WTC11 (cell line): ENCODE results near the gene WNT16. TPM values are rescaled to one million over a fixed set of nuclear protein-coding genes. Genes with fewer than 3 reads are reported as not detected.

Source experiments
- ATAC-seq: fragments of 200-7000 bp; cut with Tn5 transposase; 2 replicates; pipeline ENCODE4 v1.10.0; 2021; ENCODE audit warnings: mild to moderate bottlenecking, moderate library complexity
- CTCF ChIA-PET: fragments of 300-600 bp; sonication (Branson Sonifier 250); formaldehyde crosslinking; loops from one replicate; lab custom pipeline; 2021; ENCODE audit warnings: antibody characterized with exemption; lab: Charles Lee
- POLR2A ChIA-PET: fragments of 350-600 bp; sonication (Branson Sonifier 250); formaldehyde crosslinking; loops from one replicate; lab custom pipeline; 2021; ENCODE audit warnings: antibody characterized with exemption; lab: Charles Lee
- DNase-seq: peaks from one replicate; pipeline ENCODE4 v3.0.0; 2021; ENCODE audit warnings: low spot score
- H3K27ac Mint-ChIP-seq: 2 replicates; pipeline ENCODE4 v1.8.0; 2021; ENCODE audit warnings: mixed read lengths
- H3K27me3 Mint-ChIP-seq: 2 replicates; pipeline ENCODE4 v1.8.0; 2021; ENCODE audit warnings: low read depth, mild to moderate bottlenecking, moderate library complexity, mixed read lengths
- H3K36me3 Mint-ChIP-seq: 2 replicates; pipeline ENCODE4 v1.8.0; 2021; ENCODE audit warnings: mixed read lengths
- H3K4me1 Mint-ChIP-seq: 2 replicates; pipeline ENCODE4 v1.8.0; 2022; ENCODE audit warnings: mixed read lengths
- H3K4me3 Mint-ChIP-seq: 2 replicates; pipeline ENCODE4 v1.8.0; 2021; ENCODE audit warnings: mild to moderate bottlenecking, moderate library complexity, mixed read lengths
- H3K9me3 Mint-ChIP-seq: 2 replicates; pipeline ENCODE4 v1.8.0; 2021; ENCODE audit warnings: mixed read lengths
- ESRRA ChIP-seq: sonication (generic); formaldehyde crosslinking; IDR thresholded peaks from 2 replicates; pipeline ENCODE4 v1.8.1; 2022; ENCODE audit warnings: mild to moderate bottlenecking, missing genetic modification reagents, borderline replicate concordance
- FOXJ3 ChIP-seq: sonication (generic); formaldehyde crosslinking; IDR thresholded peaks from 2 replicates; pipeline ENCODE4 v1.9.0; 2021; ENCODE audit warnings: missing genetic modification reagents, mild to moderate bottlenecking, borderline replicate concordance
- FOXP1 ChIP-seq: sonication (generic); formaldehyde crosslinking; IDR thresholded peaks from 2 replicates; pipeline ENCODE4 v1.8.0; 2022; ENCODE audit warnings: missing genetic modification reagents, mild to moderate bottlenecking, moderate library complexity, borderline replicate concordance
- GABPB1 ChIP-seq: sonication (generic); formaldehyde crosslinking; IDR thresholded peaks from 2 replicates; pipeline ENCODE4 v1.8.1; 2023; ENCODE audit warnings: mild to moderate bottlenecking, missing genetic modification reagents
- GTF2I ChIP-seq: fragments of 250-450 bp; sonication (Bioruptor Pico); conservative IDR thresholded peaks from 2 replicates; pipeline ENCODE4 v1.4.0; 2021; ENCODE audit warnings: mild to moderate bottlenecking
- JAZF1 ChIP-seq: fragments of 250-450 bp; sonication (Bioruptor Pico); IDR thresholded peaks from 2 replicates; pipeline ENCODE4 v1.9.0; 2021; ENCODE audit warnings: moderate library complexity, mild to moderate bottlenecking, inconsistent platforms
- MAX ChIP-seq: sonication (generic); formaldehyde crosslinking; IDR thresholded peaks from 2 replicates; pipeline ENCODE4 v1.8.0; 2022; ENCODE audit warnings: mild to moderate bottlenecking, missing genetic modification reagents
- MYBL2 ChIP-seq: sonication (generic); formaldehyde crosslinking; IDR thresholded peaks from 2 replicates; pipeline ENCODE4 v1.8.1; 2023; ENCODE audit warnings: mild to moderate bottlenecking, moderate library complexity, missing genetic modification reagents
- NR3C1 ChIP-seq: sonication (generic); formaldehyde crosslinking; conservative IDR thresholded peaks from 2 replicates; pipeline ENCODE4 v1.8.1; 2023; ENCODE audit warnings: low read depth, mild to moderate bottlenecking, missing genetic modification reagents
- PRRX2 ChIP-seq: fragments of 250-450 bp; sonication (Bioruptor Pico); IDR thresholded peaks from 2 replicates; pipeline ENCODE4 v1.8.0; 2021; ENCODE audit warnings: mild to moderate bottlenecking
- RELA ChIP-seq: sonication (generic); formaldehyde crosslinking; IDR thresholded peaks from 2 replicates; pipeline ENCODE4 v1.8.1; 2022; ENCODE audit warnings: missing genetic modification reagents, mild to moderate bottlenecking, borderline replicate concordance
- SOX15 ChIP-seq: fragments of 250-450 bp; sonication (Bioruptor Pico); IDR thresholded peaks from 2 replicates; pipeline ENCODE4 v1.9.0; 2021; ENCODE audit warnings: mild to moderate bottlenecking
- STAT6 ChIP-seq: sonication (generic); formaldehyde crosslinking; conservative IDR thresholded peaks from 2 replicates; pipeline ENCODE4 v1.8.1; 2023; ENCODE audit warnings: mild to moderate bottlenecking, low read depth, missing genetic modification reagents, moderate library complexity
- TP53 ChIP-seq: sonication (generic); formaldehyde crosslinking; IDR thresholded peaks from 2 replicates; pipeline ENCODE4 v1.8.1; 2023; ENCODE audit warnings: mild to moderate bottlenecking, missing genetic modification reagents
- ZBTB21 ChIP-seq: sonication (generic); formaldehyde crosslinking; IDR thresholded peaks from 2 replicates; pipeline ENCODE4 v1.8.1; 2023; ENCODE audit warnings: mild to moderate bottlenecking, missing genetic modification reagents, borderline replicate concordance
- ZNF232 ChIP-seq: sonication (generic); formaldehyde crosslinking; IDR thresholded peaks from 2 replicates; pipeline ENCODE4 v1.8.0; 2022; ENCODE audit warnings: mild to moderate bottlenecking, missing genetic modification reagents
- ZNF532 ChIP-seq: fragments of 250-450 bp; sonication (Bioruptor Pico); IDR thresholded peaks from 2 replicates; pipeline ENCODE4 v1.9.0; 2021; ENCODE audit warnings: mild to moderate bottlenecking, borderline replicate concordance
- total RNA-seq: library from RNA; stranded (reverse); gene quantifications from 3 replicates; pipeline ENCODE4 v1.2.3, GENCODE V29; 2021
- TF ChIP-seq, protein P1 (sequence below): fragments of 250-450 bp; sonication (Bioruptor Pico); IDR thresholded peaks from 2 replicates; pipeline ENCODE4 v1.8.0; 2021; ENCODE audit warnings: mild to moderate bottlenecking

WNT16 gene
- total RNA-seq, 1 experiment from 2014 or later = 0.33 TPM

GRCh38 chr7:121285066-121285667 is 43.6 kb upstream of the WNT16 start:
- ATAC-seq = no peak

More at GRCh38 chr7:121285066-121285667, 43.6 kb upstream of the WNT16 start:
- no peak for DNase-seq
- Mint-ChIP-seq H3K36me3 (peaks cover 27% of the 10 kb centered on the region), H3K27me3 (peaks cover 5% of the 10 kb centered on the region), H3K9me3 (peaks cover 41% of the 10 kb centered on the region), H3K27ac (no peak overlapping the region), H3K4me1 (no peaks in the 10 kb centered on the region), H3K4me3 (no peak overlapping the region)
- TF ChIP-seq PRRX2 (CRISPR knock-in tag) (no peak), ZBTB21 (no peak), MYBL2 (CRISPR knock-in tag) (no peak), FOXP1 (CRISPR knock-in tag) (no peak), GABPB1 (CRISPR knock-in tag) (no peak), JAZF1 (CRISPR knock-in tag) (no peak), MAX (CRISPR knock-in tag) (no peak), ZNF532 (CRISPR knock-in tag) (no peak), FOXJ3 (no peak), GTF2I (no peak), ESRRA (CRISPR knock-in tag) (no peak), NR3C1 (CRISPR knock-in tag) (no peak), RELA (CRISPR knock-in tag) (no peak), SOX15 (CRISPR knock-in tag) (no peak), STAT6 (no peak), ZNF232 (CRISPR knock-in tag) (no peak), TP53 (CRISPR knock-in tag) (no peak)
- TF ChIP-seq, protein P1, sequence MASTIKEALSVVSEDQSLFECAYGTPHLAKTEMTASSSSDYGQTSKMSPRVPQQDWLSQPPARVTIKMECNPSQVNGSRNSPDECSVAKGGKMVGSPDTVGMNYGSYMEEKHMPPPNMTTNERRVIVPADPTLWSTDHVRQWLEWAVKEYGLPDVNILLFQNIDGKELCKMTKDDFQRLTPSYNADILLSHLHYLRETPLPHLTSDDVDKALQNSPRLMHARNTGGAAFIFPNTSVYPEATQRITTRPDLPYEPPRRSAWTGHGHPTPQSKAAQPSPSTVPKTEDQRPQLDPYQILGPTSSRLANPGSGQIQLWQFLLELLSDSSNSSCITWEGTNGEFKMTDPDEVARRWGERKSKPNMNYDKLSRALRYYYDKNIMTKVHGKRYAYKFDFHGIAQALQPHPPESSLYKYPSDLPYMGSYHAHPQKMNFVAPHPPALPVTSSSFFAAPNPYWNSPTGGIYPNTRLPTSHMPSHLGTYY = no peak
- ChIA-PET POLR2A (no interaction called here), CTCF (no interaction called here)
